ENCODE measurements around the gene ZBP1. TPM values are rescaled to one million over a fixed set of nuclear protein-coding genes. Genes with fewer than 3 reads are reported as not detected.

Gene ZBP1
- total RNA-seq, 1 experiment from 2014 or later = not detected

- H3K9ac ChIP-seq (ENCODE audit: low read length) = no peak overlapping the region
- no peaks in the 10 kb centered on the region for H3K79me2 ChIP-seq (ENCODE audit: insufficient read depth, low read length)
- ATAC-seq = no peak
- H3K4me2 ChIP-seq (ENCODE audit: low read length) = no peak overlapping the region
- H3K27ac ChIP-seq (ENCODE audit: low read depth, low read length) = no peak overlapping the region
- ChIA-PET RAD21 (ENCODE audit: low non-redundant PET in 1 of 2, low total read pairs in 2 of 2, uncharacterized antibody in 2 of 2, unreplicated experiment in 2 of 2) (no interaction called here), POLR2A (no interaction called here), CTCF (interaction anchor here (1.1 to 2.7 kb wide), 2 partner anchors 466 to 558 kb away, joined by 3 to 23 read pairs; no protein-coding TSS in a partner anchor)
- no peaks in the 10 kb centered on the region for H3K9me3 ChIP-seq (ENCODE audit: control insufficient read depth in 1 of 2, insufficient read depth in 1 of 2, low read depth in 1 of 2, low read length in 2 of 2)
- no peak for TF ChIP-seq CBX3 (IDR thresholded peaks at IDR 0.05; ENCODE audit: low read depth)
- TF ChIP-seq YY1 (IDR thresholded peaks at IDR 0.05; ENCODE audit: extremely low read depth, insufficient replicate concordance, low read depth, low read length) = no peak
- H3K4me3 ChIP-seq (replicated peaks in 1 of 2; ENCODE audit: low read depth in 1 of 2, low read length in 2 of 2) = no peak overlapping the region
- no peak overlapping the region for H2AFZ ChIP-seq (ENCODE audit: low read depth, low read length, poor library complexity, severe bottlenecking)
- no TSS peak for BruUV-seq (replicated peaks)
- DNase-seq (ENCODE audit: low read depth, low spot score) = no peak
- intact Hi-C loops (cut with micrococcal nuclease) = loop anchor here (10.0 kb wide), 1 partner anchor 584 kb away; no protein-coding TSS in a partner anchor
- H4K20me1 ChIP-seq (ENCODE audit: insufficient read depth) = no peaks in the 10 kb centered on the region
- H3K4me1 ChIP-seq (ENCODE audit: control insufficient read depth in 1 of 2, insufficient read depth in 2 of 2, low read length in 2 of 2) = peaks cover 6 to 18% of the 10 kb centered on the region in 2 experiments
- peaks cover 28% of the 10 kb centered on the region; the same call in 1 of the 2 replicates for H3K27me3 ChIP-seq (ENCODE audit: insufficient read depth, low read length)
- H3K9me2 ChIP-seq (ENCODE audit: insufficient read depth) = no peaks in the 10 kb centered on the region
- H3K36me3 ChIP-seq (ENCODE audit: control insufficient read depth in 1 of 2, insufficient read depth in 2 of 2, low read length in 2 of 2) = no peaks in the 10 kb centered on the region
These were observed 773 bp upstream of the ZBP1 start for GRCh38 chr20:57620999-57621398.

GRCh38 chr20:57619051-57619831 is 985 bp downstream of the ZBP1 start:
- Histone ChIP-seq H3K27me3 (ENCODE audit: insufficient read depth, low read length) (peaks cover 34% of the 10 kb centered on the region; the same call in 1 of the 2 replicates), H4K20me1 (ENCODE audit: insufficient read depth) (no peaks in the 10 kb centered on the region), H3K9me3 (ENCODE audit: control insufficient read depth in 1 of 2, insufficient read depth in 1 of 2, low read depth in 1 of 2, low read length in 2 of 2) (no peaks in the 10 kb centered on the region), H3K4me2 (ENCODE audit: low read length) (no peak overlapping the region), H3K27ac (ENCODE audit: low read depth, low read length) (no peak overlapping the region), H3K36me3 (ENCODE audit: control insufficient read depth in 1 of 2, insufficient read depth in 2 of 2, low read length in 2 of 2) (no peaks in the 10 kb centered on the region), H2AFZ (ENCODE audit: low read depth, low read length, poor library complexity, severe bottlenecking) (no peak overlapping the region), H3K79me2 (ENCODE audit: insufficient read depth, low read length) (no peaks in the 10 kb centered on the region), H3K4me1 (ENCODE audit: control insufficient read depth in 1 of 2, insufficient read depth in 2 of 2, low read length in 2 of 2) (peaks cover 6 to 18% of the 10 kb centered on the region in 2 experiments), H3K9me2 (ENCODE audit: insufficient read depth) (no peaks in the 10 kb centered on the region), H3K9ac (ENCODE audit: low read length) (no peak overlapping the region), H3K4me3 (replicated peaks in 1 of 2; ENCODE audit: low read depth in 1 of 2, low read length in 2 of 2) (no peak overlapping the region)
- ChIA-PET RAD21 (ENCODE audit: low non-redundant PET in 1 of 2, low total read pairs in 2 of 2, uncharacterized antibody in 2 of 2, unreplicated experiment in 2 of 2) (interaction anchor here in 1 of 2 experiments (0.7 kb wide), 1 partner anchor 445 kb away, joined by 3 read pairs; no protein-coding TSS in a partner anchor), POLR2A (no interaction called here), CTCF (interaction anchor here (0.8 kb wide), 1 partner anchor 468 kb away, joined by 4 read pairs; no protein-coding TSS in a partner anchor)
- ATAC-seq (no peak), DNase-seq (ENCODE audit: low read depth, low spot score) (no peak)
- TF ChIP-seq ZBTB33 (IDR thresholded peaks at IDR 0.05; ENCODE audit: extremely low read depth, insufficient replicate concordance, low read length) (no peak), MAX (IDR thresholded peaks at IDR 0.05) (no peak)
- intact Hi-C loops (cut with micrococcal nuclease) = no loop called here
- no TSS peak for BruUV-seq (replicated peaks)

All from HCT116 (cell line).